CD4-positive, alpha-beta T cell treated with Interleukin-4 for 4 hours (primary cell): ENCODE data around the gene ADGRA1.
"Not testable (repeated sequence)": the region's sequence is repeated elsewhere in the genome, so short reads cannot be mapped to it uniquely, and the experiment has no call there.

Experiments used
- DNase-seq: peaks from one replicate; pipeline ENCODE4 v3.0.0-alpha.2; 2020

The ADGRA1 gene

DNA sequence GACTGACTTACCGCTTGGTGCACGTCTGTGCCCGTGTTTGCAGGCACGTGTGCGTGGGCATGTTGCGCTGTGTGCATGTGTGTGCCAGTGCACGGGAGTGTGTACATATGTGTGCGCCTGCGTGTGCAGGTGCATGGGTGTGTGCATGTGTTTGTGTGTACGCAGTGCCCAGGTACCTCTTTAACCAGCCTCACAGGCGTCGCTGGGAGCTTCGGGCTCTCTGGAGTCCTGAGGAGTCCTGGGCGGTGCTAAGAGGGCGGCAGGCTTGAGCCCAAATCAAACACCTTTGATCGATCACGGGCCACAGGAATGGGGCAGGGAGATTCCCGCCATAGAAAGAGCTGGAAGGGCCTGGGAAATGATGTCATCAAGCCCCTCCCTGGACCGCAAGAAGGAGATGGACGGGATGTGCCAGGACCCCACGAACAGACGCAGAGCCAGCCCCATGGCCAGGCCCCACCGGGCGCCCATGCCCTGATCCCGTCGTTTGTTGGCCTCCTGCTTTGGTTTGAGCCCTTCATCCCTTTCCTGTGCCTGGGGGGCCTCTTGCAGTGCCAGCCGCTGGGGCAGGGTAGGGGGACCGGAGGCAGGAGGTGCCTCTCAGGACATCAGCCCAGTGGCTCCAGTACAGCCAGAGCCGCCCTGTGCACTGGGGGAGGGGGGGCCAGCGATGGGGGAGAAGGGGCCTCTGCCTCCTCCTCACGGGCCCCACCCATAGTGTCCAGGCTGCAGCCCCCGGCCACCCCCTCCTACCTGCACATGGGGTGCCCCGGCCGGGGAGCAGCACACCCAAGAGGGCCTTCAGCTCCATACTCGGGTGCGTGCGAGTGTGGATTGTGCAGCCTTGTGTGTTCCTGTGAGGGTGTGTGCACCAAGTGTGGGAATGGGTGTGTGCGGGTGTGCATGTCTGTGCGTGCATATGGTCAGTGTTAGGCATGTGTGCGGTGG is 78.1 kb downstream of the ADGRA1 start:
- no peak for DNase-seq

DNA sequence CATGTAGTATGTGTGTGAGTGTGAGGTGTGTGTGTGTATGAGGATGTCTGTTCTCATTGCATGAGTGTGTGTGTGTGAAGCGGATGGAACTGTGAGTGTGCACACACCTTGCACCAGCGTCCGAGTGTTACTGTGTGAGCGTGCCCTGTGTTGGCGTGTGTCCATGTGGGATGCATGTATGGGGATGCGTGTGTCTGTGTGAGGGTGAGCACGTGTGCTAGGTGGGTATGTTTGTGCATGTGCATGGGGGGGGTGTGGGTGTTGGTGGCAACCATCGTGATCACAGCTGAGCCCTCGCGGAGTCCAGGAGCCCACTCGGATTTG is 78.7 kb downstream of the ADGRA1 start:
- no peak for DNase-seq

DNA sequence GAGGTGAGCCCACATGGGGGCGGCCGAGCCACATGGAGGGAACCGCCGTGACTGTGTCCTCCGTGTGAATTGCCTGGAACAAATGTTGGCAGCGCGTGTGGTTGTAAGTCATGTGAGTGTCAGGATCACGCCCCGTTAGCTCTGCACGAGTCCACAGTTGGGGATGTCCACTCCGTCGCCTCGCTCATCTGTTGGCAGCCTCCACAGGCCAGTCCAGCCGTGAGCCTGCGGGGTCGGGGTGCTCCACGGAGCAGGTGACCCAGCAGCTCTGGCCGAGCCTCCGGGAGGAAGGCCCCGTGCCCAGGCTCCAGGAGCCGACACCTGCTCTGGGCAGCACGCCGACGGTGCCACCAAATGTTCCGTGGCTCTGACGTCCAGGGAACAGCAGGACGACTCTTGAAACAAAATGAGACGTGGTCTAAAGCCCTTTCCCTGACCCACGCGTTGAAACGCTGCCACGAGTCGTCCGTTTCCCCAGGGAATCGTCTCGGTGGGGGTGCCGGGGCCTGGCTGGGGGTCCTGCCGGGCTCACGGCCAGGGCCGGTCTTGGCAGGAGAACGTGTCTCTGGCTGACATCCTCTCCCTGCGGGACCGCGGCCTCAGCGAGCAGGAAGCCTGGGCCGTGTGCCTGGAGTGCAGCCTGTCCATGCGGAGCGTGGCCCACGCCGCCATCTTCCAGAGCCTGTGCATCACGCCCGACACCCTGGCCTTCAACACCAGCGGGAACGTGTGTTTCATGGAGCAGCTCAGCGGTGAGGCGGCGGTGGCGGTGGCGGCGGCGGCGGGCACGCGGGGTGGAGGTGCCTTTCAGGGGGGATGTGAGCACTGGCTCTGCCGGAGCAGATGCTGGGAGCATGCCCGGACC is 79.3 kb downstream of the ADGRA1 start:
- no peak for DNase-seq

DNA sequence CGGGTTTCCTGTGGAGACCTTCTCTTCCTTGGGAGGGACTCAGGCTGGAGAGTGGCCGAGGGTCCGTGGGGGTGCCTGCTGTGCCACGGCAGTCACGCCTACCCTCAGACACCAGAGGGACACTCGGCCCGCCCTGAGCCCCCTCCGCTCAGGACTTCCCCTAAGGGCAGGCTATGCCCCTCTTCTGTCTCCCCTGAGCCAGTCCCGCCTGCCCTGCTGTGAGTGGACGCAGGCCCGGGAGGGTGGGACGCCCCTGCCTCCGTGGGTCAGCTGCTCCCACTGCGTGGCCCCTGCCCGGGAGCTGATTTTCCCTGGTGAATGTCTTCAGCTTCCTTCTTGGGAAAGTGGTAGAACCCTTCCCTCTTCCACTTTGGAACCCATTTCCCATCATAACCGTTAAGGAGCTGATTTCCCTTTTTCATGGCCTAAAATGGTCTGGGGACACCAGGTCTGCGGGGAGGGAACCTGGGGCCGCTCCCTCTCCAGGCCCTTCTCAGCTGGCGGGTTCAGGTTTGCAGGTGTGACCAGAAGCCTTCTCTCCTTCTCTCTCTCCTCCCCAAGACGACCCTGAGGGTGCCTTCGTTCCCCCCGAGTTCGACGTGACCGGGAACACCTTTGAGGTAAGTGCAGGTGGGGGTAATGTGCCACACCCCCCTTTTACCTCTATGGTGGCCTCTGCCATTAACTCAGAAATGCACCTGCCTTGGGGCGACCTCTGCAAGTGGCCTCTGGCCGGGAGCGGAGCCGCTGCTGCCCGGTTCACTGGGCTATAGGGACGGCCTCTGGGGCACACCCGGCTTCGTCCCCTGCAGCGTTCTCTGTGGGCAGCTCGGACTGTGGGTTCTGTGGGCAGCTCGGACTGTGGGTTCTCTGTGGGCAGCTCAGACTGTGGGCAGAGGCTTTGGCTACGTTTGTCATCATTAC is 80.2 kb downstream of the ADGRA1 start:
- no peak for DNase-seq

DNA sequence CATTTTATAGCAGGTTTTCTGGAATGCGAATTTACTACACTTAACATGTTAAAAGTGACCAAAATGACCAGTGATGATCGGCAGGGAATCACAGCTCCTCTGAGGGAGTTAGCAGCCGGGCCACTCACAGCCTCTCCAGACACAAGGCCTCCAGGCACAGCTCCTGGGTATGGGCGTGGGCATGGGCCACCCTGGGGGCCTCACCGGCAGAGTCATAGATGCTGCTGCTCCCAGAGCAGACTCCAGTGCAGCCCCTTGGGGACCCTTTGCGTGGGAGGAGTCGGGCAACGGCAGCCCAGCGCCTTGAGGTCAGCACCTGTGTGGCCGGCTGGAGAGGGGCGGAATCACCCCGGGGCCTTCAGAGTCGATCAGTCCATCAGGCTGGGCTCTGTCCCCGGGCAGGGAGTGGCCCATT is 80.9 kb downstream of the ADGRA1 start:
- no peak for DNase-seq

DNA sequence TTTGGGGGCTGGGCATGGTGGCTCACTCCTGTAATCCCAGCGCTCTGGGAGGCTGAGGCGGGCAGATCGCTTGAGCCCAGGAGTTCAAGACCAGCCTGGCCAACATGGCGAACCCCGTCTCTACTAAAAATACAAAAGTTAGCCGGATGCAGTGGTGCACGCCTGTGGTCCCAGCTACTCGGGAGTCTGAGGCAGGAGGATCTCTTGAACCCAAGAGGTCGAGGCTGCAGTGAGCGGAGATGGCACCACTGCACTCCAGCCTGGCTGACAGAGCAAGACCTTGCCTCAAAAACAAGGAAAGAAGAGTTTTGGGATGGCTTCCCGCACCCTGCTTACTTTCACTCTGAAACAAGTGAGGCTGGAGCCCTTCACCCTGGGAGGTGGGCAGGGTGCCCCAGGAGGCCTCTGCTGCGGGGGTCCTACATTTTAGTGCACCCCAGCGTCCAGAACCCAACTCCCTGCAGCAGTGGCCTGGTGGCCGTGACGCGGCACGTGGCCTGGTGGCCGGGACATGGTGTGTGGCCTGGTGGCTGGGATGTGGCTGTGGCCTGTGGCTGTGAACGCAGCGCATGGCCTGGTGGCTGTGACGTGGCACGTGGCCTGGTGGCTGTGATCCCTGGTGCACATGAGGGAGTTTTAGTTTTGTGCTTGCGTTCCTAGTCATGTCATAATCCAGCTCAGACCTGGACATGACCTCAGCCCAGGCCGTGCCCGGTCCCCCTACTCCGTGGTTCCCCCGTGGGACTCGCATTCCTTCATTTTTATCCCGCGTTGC is 81.6 kb downstream of the ADGRA1 start:
- no peak for DNase-seq

DNA sequence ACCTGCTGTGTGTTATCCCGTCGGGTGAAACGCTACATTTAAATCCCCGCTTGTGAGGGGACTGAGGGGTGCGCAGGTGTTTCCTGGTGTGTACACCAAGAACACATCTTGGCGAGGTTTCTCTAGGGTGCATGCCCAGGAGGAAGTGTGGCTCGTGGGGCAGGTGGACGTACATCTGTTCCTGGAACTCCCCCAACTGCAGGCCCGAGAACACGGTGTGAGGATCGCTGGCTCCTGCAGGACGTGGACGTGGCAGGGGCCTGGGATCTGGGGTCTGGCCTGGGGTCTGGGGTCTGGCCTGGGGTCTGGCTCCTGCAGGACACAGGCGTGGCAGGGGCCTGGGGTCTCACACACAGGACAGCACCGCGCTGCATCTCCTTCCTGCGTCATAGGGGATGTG is 82.4 kb downstream of the ADGRA1 start:
- no peak for DNase-seq

DNA sequence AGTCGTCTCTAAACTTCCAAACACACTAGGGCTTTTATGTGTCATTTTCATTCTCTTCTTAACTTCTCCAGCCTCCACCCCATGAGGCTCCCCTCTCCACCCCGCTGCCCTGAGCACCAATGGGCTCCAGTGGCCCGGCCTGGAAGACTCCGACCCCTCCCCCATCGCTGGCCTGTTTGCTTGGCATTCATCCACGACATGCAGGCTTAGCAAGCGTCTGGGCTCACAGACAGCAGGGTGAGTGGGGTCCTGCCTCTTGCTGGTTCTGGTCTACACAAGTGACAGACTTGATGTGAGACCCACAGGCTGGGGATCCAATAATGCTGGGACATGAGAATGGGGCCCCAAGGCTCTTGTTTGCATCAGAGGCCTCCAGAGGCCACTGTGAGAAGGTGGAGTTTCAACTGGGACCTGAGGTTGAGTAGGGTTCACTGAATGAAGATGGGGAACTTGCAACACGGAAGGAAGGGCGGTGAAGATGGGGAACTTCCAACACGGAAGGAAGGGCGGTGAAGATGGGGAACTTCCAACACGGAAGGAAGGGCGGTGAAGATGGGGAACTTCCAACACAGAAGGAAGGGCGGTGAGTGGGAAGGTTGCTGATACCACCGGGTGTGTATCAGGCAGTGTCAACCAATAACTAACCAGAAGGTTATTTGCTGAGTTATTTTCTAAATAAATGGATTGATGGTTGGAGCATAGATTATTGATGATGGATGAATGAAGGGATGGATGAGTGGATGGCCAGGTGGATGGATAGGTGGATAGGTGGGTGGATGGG is 86.3 kb downstream of the ADGRA1 start:
- no peak for DNase-seq

DNA sequence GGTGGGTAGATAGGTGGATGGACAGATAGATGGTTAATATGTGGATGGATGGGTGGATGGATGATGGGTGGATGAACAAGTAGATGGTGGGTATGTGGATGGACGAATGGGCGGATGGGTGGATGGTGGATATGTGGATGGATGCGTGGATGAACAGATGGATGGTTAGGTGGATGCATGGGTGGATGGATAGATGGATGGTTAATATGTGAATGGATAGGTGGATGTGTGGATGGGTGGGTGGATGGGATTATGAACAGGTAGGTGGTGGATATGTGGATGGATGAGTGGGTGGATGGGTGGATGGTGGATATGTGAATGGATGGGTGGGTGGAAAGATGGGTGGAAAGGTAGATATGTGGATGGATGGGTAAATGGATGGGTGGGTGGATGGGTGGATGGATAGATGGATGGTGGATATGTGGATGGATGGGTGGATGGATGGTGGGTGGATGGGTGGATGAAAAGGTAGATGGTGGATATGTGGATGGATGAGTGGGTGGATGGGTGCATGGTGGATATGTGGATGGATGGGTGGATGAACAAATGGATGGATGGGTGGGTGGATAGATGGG is 87.1 kb downstream of the ADGRA1 start:
- DNase-seq = no peak

DNA sequence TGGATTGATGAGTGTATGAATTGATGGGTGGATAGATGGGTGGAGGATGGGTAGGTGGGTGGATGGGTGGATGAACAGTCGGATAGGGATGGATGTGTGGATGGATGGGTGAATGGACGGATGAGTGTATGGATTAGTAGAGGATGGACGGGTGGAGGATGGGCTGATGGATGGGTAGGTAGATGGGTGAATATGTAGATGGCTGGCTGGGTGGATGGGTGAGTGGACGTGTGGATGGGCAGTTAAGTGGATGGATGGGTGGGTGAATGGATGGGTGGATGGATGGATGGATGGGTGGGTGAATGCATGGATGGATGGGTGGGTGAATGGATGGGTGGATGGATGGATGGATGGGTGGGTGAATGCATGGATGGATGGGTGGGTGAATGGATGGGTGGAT is 87.9 kb downstream of the ADGRA1 start:
- DNase-seq = not testable (repeated sequence)

DNA sequence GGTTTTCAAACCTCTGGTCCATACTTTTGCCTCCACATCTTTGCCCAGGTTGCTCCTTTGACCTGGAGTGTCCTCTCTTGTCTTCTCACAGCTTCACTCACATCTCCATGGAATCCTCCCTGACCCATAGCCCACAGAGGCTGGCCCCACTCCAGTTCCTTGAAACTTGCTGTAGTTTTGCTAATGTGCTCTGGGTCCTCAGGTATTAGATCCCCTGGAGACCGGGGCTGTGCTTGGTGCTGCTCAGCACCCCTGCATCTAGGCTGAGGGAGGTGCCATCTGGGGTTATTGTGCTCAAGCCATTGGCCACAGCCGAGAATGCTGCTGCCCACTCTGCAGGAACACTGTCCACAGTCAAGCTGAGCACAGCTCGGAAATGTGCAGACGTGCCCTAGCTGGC is 88.8 kb downstream of the ADGRA1 start:
- DNase-seq = no peak

DNA sequence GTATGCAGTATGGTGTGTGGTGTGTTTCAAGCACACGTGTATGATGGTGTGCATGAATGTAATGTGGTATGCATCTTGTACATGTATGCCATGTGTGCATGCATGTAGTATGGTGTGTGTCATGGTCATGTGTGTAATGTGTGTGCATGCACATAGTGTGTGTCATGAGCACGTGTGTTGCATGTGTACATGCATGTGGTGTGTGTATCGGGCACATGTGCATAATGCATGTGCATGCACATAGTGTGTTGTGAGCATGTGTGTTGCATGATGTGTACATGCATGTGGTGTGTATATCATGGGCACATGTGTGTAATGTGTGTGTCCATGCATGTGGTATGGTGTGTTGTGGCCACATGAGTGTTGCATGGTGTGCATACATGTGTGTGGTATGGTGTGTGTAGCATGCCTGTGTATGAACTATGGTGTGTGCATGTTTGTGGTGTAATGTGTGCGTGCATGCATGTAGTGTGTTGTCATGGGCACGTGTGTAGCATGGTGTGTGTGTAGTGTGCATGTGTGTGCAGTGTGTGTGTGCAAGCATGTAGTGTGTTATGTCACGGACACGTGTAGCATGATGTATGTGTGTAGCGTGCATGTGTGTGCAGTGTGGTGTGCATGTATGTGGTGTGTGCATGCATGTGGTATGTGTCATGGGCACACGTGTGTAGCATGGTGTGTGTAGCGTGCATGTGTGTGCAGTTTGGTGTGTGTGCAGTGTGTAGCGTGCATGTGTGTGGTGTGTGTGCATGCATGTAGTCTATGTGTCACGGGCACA is 89.8 kb downstream of the ADGRA1 start:
- DNase-seq = no peak

DNA sequence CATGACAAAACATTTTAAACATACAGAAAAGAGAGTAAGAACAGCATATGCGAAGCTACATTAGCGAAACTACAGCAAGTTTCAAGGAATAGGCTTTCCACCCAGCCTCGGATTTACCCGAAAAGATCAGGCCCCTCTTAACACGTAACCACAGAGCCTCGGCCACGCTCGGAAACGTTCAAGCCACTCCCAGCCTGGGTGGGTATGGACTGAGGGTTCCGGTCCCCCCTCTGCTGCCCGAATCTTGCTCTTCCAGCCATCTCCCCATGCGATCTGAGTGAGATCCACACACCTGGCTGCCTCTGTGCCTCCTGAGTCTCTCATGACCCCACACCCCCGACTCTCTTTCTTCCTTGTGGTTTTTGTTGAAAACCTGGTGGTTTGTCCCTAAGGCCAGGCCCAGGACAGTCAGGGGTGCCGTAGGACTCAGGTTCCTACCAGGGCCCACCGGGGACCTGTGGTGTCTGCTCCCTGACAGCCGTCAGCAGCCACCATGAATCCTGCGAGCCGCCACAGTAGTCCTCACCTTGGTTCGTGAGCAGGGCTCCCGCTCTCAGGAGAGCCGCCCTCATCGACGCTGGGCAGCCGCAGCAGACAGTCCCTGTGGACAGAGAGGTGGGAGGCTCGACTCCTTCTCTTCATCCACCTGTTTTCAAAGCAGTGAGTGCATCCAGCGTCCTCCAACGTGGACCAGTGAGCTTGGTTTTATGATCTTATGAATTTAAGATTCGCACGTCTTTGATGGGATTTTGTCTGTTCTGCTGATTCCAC is 90.8 kb downstream of the ADGRA1 start:
- no peak for DNase-seq

DNA sequence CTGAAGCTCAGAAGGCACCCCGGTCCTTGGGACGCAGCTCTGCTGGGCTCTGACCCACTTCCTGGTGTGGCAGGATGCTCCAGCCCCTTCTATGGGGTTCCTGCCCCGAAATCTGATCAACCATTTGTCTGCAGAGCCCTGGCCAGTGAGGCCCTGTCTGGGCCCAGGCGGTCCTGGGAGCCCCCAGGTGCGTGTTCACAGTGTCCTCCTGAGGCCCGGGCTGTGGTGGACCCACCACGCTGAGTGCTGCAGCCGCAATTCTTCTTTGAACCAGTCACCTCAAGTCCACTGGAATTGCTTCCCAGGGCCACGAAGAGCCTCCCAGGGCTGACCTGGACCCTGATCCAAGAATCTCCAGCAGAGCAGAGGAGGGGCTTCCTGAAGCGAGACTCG is 91.4 kb downstream of the ADGRA1 start:
- DNase-seq = no peak

DNA sequence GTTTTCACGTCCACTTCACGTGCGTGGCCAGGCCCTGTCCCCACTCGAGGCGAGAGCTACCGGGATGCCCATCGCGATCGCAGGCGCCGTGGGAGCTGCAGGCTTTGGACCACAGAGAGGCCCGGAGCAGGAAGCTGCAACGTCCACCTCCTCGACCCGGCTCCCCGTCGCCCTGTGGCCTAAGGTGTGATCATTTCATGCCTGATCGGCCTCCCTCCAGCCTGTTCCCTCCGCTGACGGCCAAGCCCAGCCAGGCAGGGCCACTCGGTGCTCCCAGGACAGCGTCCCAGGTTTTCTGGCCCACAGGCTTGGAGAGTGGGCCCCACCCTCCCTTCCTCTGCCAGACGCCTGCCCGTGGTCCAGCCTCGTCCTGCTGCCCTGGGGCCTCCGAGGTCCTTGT is 91.9 kb downstream of the ADGRA1 start:
- DNase-seq = no peak

DNA sequence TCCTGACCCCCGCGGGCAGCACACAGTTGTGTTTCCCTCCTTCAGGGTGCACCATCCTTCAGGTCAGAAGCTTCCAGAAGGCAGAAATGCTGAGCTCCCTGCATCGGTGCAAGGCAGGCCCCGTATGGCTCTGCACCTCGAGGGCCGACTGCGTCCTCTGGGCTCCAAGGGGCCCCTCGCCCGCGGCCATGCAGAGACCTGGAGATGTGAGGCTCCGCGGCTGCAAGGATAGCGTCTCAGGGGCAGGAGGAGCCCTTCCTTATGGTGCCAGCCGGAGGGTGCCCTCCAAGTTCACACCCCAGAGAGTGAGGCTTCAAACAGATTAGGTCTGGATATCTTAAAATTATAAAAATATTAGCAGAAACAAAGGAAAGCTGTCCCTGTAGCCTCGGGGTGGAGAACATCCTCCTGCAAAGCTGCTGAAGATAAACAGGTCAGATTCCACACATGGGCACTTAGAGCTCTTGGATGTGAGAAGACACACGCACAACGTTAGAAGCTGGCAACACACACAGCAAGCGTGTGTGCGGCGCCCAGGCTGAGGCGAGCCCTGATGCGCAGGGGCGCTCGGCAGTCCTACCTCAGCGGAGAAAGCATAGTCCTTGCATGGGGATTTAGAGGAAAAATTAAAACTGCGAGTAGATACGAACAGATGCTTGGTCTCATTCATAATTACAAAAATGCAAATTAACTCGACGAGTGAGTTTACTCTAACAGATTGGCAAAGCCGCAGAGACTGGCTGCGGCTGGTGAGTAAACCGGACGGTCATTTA is 92.7 kb downstream of the ADGRA1 start:
- no peak for DNase-seq

DNA sequence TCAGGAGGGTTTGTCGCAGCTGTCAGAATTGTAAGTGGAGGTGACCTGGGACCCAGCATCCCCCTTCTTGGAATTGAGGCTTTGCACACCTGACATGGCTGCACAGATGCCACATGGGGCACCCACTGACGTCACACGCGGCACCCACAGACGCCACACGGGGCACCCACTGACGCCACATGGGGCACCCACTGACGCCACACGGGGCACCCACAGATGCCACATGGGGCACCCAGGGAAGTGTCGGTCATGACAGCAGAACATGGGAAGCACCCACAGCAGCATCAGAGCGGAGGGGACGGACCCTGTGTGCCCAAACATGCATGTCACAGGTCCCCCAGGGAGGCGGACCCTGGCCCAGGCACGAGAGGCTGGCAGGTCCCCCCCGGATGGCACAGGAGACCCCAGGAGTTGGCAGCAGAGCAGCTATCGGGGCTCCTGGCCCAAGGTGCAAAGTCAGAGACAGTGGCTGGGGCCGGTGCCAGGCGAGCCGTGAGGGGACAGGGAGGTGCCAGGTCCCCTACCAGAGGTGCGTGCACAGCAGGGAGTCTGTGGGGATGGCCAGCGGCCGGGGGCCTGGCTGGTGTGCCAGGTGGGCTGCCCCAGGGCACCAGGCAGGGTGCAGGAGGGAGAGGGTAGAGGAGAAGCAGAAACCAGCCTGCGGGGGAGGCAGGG is 93.4 kb downstream of the ADGRA1 start:
- DNase-seq = no peak
